Measurements from ENCODE around the gene CYP11A1.

DNA sequence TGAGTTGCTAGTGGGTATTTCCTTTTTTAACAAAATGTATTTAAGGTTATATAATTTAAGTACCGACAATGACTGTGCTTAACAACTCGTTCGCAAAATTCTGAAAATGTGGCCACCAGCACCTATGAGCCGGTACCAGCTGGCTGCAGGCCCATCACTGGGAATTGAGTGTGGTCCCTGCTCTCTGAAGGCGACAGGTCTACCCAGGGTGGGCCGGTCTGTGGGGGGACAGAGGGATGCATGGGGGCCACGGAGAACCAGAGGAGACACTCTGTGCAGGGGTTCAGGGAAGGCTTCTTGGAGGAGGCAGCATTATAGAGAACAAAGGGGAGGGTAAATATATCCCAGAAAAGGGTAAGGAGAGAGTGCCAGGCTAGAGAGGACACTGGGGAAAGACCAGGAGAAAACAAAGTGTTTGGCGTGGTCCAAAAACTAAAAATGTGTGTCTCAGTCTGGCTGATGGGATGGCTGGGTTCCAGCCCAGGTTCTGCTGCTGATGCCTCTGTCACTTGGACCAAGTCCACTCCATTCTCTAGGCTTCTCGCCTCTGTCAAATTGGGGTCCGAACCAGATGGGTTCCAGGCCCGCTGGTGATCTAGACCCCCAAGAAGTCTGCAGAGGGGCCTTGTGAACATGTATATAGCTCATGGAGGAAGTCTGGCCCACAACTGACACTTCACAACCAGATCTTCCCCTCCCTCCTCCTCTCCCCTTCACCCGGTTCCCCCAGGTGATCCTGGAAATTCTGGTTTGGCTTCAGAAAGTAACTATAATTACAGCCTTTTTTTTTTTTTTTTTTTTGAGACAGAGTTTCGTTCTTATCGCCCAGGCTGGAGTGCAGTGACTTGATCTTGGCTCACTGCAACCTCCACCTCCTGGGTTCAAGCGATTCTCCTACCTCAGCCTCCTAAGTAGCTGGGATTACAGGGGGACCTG, 10.7 kb upstream of the CYP11A1 start:
- TF ChIP-seq, protein P1, sequence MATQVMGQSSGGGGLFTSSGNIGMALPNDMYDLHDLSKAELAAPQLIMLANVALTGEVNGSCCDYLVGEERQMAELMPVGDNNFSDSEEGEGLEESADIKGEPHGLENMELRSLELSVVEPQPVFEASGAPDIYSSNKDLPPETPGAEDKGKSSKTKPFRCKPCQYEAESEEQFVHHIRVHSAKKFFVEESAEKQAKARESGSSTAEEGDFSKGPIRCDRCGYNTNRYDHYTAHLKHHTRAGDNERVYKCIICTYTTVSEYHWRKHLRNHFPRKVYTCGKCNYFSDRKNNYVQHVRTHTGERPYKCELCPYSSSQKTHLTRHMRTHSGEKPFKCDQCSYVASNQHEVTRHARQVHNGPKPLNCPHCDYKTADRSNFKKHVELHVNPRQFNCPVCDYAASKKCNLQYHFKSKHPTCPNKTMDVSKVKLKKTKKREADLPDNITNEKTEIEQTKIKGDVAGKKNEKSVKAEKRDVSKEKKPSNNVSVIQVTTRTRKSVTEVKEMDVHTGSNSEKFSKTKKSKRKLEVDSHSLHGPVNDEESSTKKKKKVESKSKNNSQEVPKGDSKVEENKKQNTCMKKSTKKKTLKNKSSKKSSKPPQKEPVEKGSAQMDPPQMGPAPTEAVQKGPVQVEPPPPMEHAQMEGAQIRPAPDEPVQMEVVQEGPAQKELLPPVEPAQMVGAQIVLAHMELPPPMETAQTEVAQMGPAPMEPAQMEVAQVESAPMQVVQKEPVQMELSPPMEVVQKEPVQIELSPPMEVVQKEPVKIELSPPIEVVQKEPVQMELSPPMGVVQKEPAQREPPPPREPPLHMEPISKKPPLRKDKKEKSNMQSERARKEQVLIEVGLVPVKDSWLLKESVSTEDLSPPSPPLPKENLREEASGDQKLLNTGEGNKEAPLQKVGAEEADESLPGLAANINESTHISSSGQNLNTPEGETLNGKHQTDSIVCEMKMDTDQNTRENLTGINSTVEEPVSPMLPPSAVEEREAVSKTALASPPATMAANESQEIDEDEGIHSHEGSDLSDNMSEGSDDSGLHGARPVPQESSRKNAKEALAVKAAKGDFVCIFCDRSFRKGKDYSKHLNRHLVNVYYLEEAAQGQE (IDR thresholded peaks at IDR 0.05; ENCODE audit: insufficient read depth in 1 of 2, low read depth in 2 of 2, low read length in 2 of 2) = no peak
- no peak for TF ChIP-seq TAF1 (IDR thresholded peaks at IDR 0.05; ENCODE audit: borderline replicate concordance, insufficient read depth, low read length)
